GM13976 (cell line): ENCODE results near the gene TTC23L.

Source experiments
- DNase-seq: peaks from one replicate; pipeline ENCODE4 v3.0.0; 2012; ENCODE audit warnings: low spot score
- in situ Hi-C: fragments of 300-500 bp; cut with MboI; formaldehyde crosslinking; loops from one replicate; pipeline ENCODE4 v1.12.0; 2022; ENCODE audit warnings: low sequenced_read_pairs, mixed read lengths, inconsistent platforms; ENCODE audit not compliant: unreplicated experiment
- TF ChIP-seq, protein P1 (sequence below): IDR thresholded peaks from 2 replicates; pipeline ENCODE4 v1.5.1; 2012; ENCODE audit warnings: borderline replicate concordance, mild to moderate bottlenecking; ENCODE audit not compliant: insufficient read depth; ENCODE audit errors: extremely low read depth, missing control alignments, control extremely low read depth

The TTC23L gene

GRCh38 chr5:34895641-34896419 is 56.9 kb downstream of the TTC23L start:
- TF ChIP-seq, protein P1, sequence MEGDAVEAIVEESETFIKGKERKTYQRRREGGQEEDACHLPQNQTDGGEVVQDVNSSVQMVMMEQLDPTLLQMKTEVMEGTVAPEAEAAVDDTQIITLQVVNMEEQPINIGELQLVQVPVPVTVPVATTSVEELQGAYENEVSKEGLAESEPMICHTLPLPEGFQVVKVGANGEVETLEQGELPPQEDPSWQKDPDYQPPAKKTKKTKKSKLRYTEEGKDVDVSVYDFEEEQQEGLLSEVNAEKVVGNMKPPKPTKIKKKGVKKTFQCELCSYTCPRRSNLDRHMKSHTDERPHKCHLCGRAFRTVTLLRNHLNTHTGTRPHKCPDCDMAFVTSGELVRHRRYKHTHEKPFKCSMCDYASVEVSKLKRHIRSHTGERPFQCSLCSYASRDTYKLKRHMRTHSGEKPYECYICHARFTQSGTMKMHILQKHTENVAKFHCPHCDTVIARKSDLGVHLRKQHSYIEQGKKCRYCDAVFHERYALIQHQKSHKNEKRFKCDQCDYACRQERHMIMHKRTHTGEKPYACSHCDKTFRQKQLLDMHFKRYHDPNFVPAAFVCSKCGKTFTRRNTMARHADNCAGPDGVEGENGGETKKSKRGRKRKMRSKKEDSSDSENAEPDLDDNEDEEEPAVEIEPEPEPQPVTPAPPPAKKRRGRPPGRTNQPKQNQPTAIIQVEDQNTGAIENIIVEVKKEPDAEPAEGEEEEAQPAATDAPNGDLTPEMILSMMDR, result no peak
- in situ Hi-C loops, result loop anchor here (10.0 kb wide), 1 partner anchor 411 kb away; no protein-coding TSS in a partner anchor
- no peak for DNase-seq

DNA sequence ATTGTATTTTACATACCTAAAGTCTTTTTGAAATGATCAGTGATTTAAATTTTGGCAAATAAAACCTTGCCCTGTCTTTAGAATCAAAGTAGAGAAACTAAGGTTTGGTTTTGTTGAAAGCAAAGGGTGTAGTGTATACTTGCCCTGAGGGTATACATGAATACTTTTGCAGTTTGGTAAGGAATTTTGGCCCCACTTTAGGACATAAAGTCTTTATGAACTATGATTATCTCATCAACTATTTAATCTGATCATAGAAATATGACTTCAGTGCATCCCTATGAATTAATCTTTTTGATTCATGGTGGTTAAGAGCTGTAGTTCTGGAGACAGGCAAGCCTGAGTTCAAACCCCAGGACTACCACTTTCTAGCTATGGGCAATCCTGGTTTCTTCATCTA is 58.7 kb downstream of the TTC23L start:
- DNase-seq, result no peak
- in situ Hi-C loops, result loop anchor here (10.0 kb wide), 1 partner anchor 413 kb away; no protein-coding TSS in a partner anchor
- TF ChIP-seq, protein P1, result no peak

GRCh38 chr5:34898258-34898895 is 59.4 kb downstream of the TTC23L start:
- in situ Hi-C loops, result loop anchor here (10.0 kb wide), 1 partner anchor 414 kb away; no protein-coding TSS in a partner anchor
- TF ChIP-seq, protein P1, result peak; percentile 81
- DNase-seq, result peak; percentile 55

DNA sequence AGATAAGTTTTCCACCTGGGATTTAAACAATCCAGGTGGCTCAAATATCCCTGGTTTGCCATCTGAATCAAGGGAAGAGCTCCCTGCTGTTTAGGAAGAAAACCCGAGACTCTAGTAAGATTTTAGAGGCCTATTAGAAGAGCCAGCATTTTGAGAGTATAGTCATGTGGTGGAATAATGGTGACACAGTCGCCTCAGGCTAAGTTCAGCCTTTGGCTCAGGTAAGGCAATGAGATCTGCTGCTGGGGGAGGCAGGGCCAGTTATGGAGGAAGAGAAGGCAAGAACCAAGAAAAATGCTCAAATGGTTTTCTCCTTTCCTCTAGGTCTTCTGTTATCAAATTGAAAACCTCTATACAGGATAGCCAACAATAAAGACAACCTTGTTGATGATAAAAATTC is 60.1 kb downstream of the TTC23L start:
- TF ChIP-seq, protein P1, result no peak
- DNase-seq, result no peak
- in situ Hi-C loops, result loop anchor here (10.0 kb wide), 1 partner anchor 414 kb away; no protein-coding TSS in a partner anchor

DNA sequence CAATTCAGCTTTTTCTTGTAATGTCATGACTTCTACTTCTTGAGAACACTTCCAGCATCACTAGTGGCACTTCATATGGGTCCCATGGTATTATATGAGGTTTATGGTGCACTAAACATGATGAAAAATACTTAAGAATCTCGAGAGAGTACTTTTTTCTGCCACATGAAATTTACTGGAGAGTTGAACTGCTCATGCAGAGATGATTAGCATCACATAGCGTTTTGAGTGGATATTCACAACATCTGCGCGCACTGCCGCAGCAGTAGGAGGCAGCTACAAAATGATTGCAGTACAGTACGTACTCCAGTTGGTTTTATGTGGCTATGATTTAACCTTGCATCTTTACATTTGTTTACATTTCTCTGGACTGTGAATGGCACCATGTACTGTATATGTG is 61.7 kb downstream of the TTC23L start:
- TF ChIP-seq, protein P1, result no peak
- in situ Hi-C loops, result no loop called here
- DNase-seq, result no peak

GRCh38 chr5:34903260-34903659 is 64.3 kb downstream of the TTC23L start:
- TF ChIP-seq, protein P1, result no peak
- in situ Hi-C loops, result no loop called here

More at GRCh38 chr5:34903260-34903659, 64.3 kb downstream of the TTC23L start:
- DNase-seq, result no peak
